Smooth muscle cell of the brain vasculature (primary cell): ENCODE data around the gene DAZAP1.

Source experiments
- DNase-seq: peaks from one replicate; pipeline ENCODE4 v3.0.0-alpha.2; 2012; ENCODE audit warnings: low read depth, low spot score

DAZAP1 gene

DNA sequence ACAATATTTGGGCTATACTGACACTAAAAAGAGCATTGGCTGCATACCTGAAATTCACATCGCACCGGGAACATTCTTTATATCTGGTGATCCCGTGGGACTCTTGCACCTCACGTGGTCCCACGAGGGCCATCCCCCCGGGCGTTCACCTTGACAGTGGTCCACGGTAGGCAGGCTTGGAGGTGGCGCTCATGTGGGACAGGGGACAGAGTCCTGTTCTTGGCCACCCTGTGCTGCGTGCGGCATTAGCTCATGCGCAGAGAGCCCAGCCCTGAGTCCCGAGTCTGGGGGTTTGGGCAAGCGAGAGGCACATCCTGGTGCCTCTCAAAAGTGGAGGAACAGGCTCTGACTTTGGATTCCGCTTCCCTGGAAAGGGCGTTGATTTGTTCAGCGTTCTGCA, 13.5 kb upstream of the DAZAP1 start:
- no peak for DNase-seq

DNA sequence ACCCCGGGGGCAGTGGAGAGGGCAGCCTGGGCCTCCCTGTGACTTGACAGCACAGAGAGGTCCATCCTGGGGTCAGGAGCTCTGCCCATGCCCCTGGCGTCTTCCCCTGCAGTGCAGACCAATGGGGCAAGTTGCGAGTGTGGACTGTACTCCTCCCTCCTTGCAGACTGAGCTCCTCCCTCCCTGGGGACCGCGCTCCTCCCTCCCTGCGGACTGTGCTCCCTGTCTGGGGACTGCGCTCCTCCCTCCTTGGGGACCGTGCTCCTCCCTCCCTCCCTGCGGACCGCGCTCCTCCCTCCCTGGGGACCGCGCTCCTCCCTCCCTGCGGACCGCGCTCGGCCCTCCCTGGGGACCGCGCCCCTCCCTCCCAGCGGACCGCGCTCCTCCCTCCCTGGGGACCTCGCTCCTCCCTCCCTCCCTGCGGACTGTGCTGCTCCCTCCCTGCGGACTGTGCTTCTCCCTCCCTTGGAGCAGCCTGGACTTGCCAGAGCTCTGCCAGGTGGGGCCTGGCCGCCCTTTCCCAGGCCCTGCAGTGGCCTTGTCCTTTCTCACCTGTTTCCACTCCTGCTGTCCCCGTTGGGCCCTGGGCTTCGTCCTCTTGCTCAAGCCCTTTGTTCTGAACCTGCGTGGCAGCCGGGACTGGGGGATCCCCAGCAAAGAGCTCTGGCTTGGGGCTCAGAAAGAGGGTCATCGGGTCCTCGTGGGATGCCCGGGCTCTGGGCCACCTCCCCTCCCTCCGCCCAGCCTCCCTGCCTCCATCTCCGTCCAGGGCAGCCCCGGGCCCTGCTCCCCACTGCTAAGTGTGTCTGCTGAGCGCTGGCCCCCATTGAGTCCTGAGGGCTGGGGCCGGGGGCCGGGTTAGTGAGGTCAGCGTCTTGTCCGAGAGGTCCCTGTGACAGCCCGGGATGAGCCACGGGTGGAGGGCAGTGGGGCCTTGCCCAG, 12.9 kb upstream of the DAZAP1 start:
- no peak for DNase-seq

DNA sequence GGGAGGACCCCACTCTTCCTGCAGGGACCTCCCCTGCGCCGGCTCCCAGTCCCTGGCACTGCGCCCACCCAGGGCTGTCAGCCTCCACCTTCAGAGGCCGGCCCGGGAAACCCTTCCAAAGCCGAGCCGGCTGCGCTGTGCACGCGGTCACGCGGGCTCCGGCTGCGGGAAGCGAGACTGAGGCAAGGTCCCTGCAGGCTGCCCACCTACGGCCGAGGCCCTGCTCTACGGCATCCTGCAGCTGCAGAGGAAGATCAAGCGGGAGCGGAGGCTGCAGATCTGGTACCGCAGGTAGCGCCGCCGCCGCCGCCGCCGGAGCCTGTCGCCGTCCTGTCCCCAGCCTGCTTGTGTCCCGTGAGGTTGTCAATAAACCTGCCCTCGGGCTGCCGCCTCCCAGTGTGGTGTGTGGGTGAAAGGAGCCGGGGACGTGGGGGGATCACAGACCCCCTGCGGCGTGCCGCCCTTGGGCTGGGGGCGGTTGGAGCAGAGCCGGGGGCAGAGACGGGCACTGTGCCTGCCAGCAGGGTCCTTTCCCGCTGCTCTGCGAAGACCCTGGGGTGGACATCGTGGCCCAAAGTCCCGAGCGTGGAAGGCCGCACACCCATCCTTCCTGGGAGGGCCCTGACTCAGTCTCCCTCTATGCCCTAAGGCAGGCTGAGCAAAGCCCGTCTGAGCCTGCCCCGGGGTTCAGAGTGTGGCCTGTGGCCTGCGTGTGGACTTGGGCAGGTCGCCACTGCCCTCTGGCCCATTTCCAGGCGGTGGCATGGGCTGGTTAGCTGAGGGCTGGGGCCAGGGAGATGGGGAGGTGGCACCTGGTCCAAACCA, 12.0 kb upstream of the DAZAP1 start:
- no peak for DNase-seq

DNA sequence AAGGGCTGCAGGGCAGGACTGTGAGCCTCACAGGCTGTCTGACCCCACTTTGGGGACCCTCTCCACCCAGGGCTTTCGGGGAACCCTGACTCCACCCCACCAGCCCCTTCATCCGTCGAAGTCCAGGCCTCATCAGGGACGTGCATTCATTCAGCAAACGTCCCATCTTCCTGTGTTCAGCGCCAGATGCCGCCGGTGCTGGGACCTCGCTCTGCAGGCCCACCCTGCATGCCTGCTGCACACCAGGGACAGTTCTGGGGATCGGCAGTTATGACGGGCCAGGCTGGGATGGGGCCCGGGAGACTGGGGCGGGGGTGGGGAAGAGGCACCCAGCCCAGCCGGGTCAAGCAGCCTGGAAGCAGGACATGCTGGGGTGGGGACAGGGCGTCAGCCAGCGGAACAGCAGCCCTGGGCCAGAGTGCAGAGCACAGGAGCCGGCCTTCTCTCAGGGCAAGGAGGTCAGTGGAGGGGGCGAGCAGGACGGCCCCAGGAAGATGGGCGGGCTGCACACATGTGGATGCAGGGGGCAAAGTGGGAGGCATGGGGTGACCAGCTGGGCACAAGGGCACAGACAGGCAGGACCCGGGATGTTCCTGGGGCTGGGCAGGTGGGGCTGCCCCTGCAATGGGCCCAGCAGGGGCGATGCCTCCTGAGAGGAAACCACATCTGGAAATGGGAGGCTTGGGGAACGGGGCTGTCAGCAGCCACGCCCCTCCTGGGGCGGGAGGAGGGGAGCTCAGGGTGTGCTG, 11.2 kb upstream of the DAZAP1 start:
- DNase-seq, result no peak

DNA sequence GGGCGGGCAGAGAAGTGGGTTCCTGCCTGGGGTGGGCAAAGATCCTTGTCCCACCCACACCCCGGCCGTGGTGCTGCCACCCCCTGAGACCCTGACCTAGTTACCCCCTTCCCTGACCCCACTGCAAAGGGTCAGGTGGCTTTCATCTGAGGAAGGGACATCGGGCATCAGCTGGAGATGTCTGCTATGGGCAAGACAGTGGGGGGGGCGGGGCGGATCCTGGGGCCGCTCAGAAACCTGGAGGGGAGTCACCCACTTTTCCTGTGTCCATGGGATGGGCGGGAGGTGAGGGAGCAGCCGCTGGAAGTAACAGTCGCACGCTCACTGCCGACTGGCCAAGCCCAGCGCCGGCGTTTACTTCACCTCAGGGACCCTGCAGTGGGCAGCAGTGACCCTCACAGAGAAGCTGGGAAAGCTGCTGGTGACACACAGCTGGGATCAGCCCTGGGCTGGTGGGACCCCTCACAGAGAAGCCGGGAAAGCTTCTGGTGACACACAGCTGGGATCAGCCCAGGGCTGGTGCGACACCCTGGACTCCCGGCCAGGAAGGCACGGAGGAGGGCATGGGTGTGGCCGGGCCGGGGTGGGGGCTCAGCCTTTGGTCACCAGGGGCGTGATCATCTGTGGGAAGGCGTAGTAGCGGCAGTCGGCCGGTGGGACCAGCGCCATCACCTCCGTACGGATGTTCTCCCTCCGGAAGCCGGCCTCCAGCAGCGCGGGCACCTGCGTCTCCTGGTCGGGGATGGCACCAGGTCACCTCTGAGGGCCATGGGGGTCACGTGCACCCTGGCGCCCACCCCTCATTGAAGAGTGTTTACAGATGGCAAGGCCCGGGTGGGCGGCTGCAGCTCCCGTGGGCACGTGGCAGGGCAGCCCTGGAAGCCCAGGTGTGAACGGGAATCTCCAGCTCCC, 10.4 kb upstream of the DAZAP1 start:
- no peak for DNase-seq

DNA sequence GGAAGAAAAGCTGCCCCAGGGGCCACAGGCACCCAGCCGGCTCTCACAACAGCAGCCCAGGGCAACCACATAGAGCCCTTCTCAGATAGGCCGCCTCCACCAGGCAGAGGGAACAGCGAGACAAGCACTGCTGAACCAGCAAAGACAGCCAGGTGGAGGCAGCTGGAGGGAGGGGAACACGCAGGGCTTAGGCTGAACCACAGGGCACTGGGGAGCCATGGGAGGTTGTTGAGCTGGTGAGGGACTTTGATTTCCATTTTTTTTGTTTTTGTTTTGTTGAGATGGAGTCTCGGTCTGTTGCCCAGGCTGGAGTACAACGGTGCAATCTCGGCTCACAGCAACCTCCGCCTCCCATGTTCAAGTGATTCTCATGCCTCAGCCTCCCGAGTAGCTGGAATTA, 9.5 kb upstream of the DAZAP1 start:
- DNase-seq, result no peak

DNA sequence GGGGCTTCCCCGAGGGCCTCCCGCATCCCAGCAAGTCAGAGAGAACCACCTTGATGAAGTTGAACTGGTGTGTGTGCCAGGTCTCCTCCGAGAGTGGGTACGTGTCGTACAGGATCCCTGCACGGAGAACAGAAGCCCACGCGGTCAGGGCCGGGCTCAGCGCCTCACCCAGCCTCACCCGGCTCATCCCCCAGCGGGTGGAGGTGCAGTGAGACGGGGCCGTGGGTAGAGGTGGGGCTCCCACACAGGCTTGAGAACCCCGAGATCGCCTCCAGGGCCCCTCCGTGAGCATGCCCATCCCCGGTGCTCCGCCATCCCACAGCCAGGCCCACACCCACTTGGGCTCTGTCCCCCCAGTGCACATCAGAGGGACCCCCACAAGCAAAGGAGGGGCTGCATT, 8.3 kb upstream of the DAZAP1 start:
- DNase-seq, result no peak

DNA sequence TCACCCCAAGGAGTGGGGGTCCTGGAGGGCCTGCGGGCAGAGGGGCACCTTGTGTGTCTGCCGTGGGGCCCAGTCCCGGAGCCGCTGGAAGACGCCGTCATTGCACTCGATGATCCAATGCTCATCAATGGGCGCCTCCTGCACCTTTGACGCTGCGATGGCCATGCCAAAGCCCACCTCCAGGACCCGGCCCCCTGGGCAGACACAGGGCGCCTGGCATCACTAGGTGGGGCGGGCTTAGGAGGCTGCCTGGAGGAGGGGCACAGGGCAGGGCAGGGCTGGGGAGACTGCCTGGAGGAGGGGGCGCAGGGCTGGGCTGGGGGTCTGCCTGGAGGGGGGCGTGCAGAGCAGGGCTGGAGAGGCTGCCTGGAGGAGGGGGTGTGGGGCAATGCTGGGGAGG, 7.6 kb upstream of the DAZAP1 start:
- DNase-seq, result no peak

DNA sequence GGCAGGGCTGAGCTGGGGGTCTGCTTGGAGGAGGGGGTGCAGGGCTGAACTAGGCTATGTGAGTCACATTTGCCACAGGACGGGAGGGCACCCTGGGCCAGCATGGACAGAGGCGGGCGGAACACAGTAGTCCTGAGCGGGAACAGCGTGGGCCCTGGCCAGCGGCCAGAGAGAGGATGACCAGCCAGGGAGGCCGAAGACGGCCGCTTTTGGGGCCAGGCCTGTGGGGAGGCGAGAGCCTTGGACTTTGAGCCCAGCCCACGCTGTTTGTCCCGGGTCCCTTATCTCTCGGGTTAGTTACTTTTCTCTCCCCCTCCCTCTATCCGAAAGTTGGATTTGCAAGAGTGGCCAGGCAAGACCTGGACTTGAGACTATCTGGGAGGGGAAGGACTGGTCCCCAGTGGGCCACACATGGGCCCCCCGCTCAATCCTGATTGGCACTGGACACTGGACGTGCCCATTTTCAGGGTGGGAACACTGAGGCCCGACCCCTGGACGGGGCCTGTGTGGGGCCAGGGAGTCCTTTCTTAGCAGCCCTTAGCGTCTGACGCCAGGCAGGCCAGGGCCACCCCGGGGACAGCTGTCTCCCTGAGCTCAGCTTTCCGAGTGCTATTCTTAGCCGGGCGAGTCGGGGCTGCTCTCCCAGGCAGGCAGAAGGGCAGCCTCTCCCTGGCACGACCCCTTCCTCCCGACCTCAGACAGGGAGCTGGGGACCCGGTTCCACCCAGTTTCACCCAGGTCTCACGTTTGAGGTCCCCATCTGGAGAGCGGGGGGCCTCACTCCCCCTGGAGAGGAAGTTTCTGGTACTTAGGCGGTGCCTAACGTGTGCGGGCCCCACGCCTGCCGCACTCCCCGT, 6.9 kb upstream of the DAZAP1 start:
- DNase-seq, result no peak

DNA sequence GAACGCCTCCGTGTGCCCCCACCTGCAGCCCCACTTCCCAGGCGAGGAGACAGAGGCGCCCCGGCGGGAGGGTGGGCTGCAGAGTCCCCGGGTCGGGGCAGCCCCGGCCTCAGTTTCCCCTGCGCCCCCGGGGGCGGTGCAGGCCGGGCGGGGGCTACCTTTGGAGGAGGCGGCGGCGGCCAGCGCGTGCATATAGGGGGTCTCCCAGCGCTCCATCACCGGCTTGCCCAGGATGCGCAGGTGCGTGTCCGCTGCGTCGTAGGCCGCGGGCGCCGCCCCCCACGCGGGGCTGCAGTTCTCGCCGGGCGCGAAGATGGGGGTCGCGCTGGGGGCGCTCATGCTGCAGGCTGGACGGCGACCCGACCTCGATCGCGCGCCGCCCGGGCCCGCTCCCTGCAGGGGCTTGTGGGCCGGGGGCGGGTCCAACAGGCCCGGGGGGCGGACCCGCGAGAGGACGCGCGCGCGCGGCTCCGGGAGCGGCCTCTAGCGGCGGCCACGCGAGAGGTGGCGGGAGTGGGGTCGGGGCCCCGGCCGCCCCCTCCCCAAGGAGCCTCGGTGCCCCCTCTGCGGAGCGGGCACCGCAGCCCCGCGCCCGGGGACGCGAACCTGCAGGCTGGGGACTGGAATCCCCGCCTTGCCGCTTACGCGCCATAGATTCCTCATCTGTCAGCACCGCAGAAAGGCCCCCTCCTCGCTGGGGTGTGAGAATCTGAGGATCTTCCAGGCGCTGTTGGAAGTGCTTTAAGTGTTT, 6.1 kb upstream of the DAZAP1 start, which contains the start of gene GAMT:
TSS of gene GAMT (minus strand) at position 405 of the 751 bp plus-strand sequence. CDS start at position 339, 66 bp downstream.
- DNase-seq, result no peak

DNA sequence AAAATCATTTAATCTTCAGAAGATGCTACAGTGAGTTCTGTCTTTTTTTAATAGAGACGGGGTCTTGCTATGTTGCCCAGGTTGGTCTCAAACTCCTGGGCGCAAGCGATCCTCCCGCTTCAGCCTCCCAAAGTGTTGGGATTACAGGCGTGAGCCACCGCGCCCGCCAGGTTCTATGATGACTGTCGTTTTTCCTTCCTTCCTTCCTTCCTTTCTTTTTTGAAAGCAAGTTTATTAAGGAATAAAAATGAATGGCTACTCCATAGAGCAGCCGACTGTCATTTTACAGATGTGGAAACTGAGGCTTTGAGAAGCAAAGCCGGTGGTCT, 5.5 kb upstream of the DAZAP1 start:
- DNase-seq, result no peak

DNA sequence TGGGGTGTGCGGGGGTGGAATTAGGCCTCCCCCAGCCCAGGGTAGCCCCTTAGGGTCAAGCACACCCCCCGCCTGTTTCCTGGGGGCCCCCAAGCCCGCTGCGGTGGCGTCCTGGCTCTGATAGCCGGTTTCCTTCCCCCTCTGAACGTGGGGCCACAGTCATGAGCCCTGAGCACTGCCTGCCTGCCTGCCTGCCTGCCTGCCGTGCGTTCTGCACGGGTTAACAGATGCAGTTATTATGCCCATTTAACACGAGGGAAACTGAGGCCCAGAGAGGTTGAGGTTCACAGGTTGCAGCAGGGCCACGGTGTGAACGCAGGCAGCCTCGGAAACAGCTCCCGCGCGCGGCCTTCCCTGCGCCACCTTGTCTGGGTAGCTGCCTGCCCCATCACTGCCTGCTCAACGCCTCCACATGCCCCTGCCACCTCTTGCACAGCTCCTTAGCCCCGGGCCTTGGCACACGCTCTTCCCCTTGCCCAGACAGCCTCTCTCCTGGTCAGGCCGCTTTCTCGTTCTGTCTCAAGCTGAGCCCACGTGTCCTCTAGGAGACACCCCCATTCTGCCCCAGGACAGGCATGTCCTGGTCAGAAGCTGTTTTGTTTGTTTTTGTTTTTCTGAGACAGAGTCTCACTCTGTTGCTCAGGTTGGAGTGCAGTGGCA, 4.8 kb upstream of the DAZAP1 start:
- no peak for DNase-seq

DNA sequence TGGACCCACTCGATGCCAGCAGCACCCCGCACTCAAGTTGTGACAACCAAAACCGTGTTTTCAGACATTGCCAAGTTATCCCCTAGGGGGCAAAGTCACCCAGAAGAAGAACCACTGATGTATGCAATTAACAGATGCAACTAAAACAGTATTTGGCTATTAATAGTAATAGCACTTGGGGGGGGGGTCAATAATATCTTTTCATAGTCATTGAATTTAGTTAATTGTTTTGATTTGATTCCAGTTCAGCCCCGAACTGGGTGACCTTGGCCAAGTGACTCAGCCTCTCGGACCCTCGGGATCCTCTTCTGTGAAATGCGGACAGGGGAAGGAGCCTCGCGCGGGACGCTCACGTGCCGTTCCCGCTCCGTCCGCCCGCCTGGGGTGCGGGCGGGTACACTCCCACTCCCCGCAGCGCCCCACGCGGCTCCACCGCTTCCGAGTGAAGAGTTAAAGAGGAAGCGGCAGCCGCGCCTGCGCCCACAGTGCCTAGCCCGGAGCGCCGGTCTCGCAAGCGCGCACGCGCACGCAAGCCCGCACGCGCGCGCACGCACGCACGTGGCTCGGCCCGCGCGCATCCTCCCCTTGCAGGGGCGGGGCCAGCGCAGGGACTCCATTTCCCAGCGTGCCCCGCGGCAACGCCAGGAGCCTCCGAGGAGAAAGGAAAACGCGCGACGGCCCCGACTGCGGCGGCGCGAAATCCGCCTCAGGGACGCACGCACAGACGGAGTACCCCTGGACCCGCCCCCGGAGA, 435 bp upstream of the DAZAP1 start:
- DNase-seq, result peak; percentile 97

DNA sequence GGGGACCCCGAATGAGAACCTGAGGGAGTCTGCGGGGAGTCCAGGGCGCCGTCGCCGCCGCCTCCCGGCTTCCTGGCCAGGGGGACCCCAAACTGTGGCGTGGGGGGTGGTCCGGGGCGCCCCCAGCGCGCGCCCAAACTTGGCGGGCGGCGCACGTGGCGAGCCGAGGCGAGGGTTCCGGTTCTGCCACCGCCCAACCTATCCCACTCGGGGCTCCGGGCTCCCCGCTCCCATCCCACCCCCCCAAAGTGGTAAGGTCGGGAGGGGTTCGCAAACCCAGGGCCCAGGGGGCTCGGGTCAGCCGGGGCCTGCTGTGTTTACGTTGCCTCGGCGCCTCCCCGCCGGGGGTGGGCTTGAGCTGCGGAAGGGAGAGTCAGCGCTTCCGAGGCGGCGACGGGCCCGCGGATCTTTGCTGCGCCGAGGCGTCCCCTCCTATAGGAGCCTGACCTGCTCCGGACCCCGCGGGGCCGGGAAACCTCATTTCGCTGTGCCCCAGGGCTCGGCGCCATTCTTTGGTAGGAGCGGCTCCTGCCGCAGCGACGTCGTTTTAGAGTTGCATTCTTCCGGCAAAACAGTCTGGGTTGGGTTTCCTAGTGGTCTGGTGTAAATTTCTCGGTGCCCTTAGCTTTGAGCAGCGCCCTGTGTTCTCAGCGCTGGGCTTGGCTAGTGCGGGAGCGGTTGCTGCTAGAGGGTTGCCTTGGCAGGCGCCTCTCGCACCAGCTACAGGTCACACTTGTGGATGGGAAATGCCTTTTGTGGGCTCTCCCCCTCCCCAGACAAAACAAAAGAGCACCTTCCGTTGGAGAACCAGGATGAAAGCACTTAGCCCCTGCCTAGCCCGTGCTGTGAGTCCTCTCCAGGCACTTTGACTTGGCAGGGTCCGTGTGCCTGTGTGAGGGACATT, 1.2 kb downstream of the DAZAP1 start:
- no peak for DNase-seq

DNA sequence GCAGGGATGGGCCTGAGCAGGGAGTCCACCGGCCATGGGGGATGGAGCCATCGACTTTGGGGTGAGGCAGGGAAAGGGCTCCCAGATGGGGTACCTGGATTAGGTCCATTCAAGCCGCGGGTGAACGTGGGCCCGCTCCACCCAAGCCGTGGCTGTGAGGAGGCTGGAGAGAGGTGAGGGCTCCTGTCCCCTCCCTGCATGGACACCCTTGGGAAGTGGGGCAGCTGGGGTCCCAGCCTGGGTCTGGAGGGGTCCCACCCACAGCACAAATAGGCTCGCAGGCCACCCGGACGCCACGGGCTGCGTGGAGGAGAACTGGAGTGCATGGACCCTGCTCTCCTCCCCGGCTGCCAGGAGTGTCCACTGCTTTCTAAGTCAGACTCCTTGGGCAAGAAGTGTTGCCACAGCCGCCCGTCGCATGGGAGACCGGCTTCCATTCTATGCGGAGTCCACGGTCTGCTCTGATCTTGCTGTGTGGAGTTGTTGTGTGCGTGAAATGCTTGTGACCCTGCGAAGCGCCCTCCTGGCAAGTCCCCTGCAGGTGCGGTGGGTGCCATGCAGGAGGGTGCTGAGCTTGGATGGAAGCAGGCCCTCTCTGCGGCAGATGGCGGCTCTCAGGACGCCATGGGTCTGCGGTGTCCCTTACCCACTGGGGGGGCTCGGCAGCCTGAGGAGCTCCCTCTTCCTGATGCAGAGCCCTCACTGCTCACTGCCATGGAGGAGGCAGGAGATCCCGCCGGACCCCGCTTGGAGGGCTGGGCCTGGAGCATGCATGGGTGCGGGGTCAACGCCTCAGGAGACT, 2.0 kb downstream of the DAZAP1 start:
- DNase-seq, result no peak

DNA sequence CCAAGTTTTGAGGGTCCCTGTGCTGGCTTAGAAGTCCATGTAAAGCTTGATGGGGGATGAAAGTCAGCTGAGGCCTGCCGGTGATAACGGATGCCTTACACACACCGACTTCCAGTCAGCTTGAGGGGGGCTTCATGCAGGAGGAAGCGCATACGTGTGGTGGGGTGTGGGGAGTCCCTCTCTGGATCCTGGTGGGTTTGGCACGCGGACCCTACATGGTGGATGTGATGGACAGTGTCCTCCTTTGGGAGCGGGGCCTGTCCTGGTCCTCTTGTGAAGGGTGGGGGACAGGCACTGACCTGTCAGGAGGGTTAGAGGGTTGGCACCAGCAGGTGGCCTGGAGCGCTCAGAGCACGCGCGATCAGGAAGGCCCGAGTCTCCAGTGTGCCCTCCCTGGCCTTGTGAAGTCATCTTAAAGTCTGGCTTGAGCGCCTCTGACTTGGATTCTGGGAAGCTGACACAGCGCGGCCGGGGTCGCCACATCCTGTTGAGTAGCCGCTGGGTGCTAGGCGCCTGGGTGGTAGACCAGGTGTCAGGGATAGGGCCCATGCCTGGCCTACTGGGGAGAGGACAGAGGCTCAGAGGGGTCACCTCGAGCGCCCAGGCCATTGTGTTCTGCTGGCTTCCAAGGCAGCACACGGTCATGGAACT, 2.9 kb downstream of the DAZAP1 start:
- DNase-seq, result no peak
